ENCODE data around the gene NDUFA6.
A peak's percentile ranks its signal among the peaks of the same experiment; 100 is the strongest.
"Not testable (repeated sequence)": the region's sequence is repeated elsewhere in the genome, so short reads cannot be mapped to it uniquely, and the experiment has no call there.

The NDUFA6 gene

DNA sequence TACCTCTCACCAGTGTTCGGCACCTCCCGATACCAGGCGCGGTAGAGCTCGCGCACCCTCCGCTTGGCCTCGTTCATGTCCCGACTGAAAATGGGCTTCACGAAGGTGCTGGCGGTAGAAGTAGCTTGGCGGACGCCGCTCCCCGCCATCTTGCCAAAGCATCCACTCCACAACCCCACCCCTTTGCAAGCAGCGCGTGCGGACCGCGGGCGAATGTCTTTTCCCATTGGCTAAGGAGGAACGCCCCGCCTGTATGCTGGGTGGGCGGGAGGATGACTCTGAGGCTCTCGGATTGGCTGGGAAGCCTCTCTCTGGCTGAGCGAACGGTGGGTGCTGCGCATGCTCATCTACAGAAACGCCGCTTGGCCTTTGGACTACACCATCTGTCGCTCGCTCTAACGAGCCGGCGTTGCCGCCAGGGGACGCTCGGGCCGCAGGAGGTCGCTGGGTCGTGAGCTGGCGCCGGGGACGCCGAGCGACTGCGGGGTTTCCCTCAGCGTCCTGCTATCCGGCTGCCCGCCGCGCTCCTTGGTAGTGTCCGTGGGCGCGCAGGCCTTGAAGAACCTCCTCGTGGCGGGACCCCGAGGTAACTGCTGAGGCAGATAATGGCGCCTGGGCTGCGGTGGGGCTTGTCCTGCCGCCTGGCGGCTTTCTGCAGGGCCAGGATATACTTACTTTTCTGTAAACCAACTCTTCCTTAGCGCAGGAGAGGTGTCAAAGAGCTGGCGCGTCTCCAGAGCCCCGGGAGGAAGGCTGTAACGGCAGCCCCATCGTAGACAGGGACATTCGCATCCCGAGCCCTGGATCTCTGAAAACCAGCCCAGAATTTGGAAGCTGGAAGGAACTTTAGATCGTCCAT, at the start of gene NDUFA6:
TSS of gene NDUFA6 (minus strand) at position 177 of the 859 bp plus-strand sequence. CDS start at position 149, 28 bp downstream.
- peak; percentile 94 to 97 (median 96) for DNase-seq

DNA sequence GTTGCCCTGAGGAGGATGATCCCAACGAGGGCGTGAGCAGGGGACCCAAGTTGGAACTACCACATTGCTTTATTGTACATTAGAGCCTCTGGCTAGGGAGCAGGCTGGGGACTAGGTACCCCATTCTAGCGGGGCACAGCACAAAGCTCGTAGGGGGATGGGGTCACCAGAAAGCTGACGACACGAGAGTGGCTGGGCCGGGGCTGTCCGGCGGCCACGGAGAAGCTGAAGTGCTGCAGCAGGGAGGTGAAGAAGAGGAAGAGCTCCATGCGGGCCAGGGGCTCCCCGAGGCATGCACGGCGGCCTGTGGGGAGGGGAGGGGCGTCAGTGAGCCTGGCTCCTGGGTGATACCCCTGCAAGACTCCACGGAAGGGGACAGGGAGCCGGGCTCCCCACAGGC, 49.6 kb upstream of the NDUFA6 start:
- DNase-seq = not testable (repeated sequence)

DNA sequence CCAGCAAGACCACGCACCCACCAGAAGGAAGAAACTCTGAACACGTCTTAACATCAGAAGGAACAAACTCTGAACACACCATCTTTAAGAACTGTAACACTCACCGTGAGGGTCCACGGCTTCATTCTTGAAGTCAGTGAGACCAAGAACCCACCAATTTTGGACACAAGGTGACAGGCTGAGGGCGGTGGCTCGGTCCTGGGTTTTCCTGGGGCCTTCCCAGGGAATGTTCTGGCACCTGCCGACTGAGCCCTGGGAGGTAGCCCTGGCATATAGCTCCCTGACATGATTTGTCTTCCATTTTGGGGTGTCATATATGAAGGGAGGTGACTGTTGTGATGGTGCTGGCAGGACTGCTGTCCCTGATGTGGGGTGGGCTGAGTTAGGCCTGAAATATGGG, 48.9 kb upstream of the NDUFA6 start:
- not testable (repeated sequence) for DNase-seq

DNA sequence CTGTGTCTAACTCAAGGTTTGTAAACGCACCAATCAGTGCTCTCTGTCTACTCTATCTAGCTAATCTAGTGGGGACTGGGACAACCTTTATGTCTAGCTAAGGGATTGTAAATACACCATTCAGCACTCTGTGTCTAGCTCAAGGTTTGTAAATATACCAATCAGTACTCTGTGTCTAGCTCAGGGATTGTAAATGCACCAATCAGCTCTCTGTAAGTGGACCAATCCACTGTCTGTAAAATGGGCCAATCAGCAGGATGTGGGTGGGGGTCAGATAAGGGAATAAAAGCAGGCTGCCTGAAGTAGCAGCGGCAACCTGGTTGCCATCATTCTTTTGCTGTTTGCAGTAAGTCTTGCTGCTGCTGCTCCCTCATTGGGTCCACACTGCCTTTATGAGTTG, 48.4 kb upstream of the NDUFA6 start:
- no peak for DNase-seq

DNA sequence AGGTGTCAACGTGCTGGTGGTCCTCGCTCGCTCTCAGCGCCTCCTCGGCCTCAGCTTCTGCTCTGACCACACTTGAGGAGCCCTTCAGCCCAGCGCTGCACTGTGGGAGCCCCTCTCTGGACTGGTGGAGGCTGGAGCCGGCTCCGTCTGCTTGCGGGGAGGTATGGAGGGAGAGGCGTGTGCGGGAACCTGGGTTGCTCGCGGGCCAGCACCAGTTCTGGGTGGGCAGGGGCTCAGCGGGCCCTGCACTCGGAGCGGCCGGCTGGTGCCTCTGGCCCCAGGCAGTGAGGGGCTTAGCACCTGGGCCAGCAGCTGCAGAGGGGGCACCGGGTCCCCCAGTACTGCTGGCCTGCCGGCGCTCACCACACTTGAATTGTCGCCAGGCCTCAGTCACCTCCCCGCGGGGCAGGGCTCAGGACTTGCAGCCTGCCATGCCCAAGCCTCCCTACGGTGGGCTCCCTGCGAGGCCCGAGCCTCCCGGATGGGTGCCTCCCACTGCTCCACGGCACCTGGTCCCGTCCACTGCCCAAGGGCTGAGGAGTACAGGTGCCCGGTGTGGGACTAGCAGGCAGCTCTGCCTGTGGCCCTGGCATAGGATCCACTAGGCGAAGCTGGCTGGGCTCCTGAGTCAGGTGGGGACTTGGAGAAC, 47.7 kb upstream of the NDUFA6 start:
- DNase-seq = no peak

DNA sequence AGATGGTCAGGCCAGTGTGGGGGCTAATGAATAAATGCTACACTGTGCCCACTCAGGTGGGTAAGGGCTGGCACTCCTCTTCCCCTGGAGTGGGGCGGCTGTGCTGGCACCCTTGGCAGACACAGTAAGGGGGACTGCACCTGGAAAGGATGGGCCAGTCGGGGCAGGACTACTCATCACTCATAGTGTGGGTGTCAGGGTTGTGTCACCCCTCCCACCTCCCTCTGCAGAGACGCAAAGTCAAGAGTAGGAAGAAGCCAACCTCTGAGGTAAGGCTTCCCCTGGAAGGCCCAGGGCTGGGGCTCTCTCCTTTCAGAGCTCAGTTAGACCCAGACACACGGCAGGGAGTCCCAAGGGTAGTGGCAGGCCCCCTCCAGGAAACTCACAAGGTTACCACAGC, 45.1 kb upstream of the NDUFA6 start:
- not testable (repeated sequence) for DNase-seq

DNA sequence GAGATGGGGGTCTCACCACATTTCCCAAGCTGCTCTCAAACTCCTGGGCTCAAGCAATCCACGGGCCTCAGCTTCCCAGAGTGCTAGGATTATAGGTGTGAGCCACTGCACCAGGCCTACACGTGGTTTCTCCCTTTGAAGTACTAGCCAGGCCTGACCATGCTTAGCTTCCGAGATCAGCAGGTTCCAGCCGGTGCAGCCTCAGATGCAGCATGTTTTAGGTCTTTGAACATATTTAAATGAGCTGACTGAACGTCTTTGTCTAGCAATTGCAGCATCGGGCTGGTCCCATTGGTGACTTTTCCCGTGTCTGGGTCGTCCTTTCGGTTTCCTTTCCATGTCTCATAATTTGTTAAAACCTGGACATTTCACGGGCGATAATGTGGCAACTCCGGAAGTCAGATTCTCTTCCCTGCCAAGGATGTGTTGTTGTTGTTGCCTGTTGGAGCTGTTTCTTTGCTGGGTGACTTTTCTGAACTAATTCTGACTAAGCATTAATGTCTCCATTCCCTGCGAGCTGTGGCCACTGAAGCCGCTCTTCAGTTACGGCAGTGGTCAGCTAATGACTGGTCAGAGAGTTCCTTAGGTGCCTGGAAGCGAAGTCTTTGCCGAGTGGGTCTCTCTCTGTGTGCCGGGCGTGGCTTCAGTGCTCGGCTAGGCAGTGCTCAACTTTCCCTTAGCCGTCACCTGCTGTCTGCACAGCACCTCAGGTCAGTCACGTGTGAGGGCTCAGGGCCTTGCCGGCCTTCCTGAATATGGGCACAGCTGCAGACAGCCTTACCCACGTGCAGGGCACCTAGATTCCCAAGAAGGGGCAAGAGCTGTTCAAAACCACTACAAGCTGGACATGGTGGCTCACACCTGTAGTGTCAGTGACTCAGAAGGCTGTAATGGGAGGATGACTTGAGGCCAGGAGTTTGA, 43.8 kb upstream of the NDUFA6 start:
- no peak for DNase-seq

DNA sequence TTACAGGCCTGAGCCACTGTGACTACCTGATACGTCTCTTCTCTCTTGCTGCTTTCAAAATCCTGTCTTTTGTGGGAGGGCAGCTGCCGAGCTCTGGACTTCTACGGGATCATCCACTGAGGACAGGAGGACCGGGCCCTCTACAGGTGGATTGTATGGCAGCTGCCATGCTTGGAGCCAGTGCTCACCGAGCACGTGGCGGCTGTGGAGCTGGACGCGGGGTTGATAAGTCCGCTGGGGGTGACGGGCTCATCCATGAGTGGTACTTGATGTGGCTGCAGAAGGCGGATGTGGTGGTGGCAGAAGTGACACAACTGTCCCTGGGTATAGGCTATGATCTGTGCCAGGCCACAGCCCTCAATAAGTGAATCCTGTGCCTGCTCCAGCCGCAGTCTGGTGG, 41.9 kb upstream of the NDUFA6 start:
- DNase-seq = no peak

DNA sequence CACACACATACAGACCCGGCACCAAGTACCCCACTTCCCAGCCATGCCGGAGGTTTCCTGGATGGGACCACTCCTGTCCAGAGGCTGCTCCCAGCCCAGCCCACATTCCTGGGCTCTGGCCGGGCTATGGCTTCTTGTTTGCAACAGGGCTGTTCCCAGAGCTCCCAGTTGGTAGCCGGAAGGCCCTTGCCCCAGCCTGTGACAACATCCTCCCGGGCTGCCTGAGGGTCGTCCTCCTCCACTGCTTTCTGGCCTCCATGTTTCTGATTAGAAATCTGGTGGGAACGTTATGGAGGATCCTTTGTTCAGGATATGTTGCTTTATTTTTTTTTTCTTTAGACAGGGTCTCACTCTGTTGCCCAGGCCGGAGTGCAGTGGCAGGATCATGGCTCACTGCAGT, 41.0 kb upstream of the NDUFA6 start:
- DNase-seq = no peak

DNA sequence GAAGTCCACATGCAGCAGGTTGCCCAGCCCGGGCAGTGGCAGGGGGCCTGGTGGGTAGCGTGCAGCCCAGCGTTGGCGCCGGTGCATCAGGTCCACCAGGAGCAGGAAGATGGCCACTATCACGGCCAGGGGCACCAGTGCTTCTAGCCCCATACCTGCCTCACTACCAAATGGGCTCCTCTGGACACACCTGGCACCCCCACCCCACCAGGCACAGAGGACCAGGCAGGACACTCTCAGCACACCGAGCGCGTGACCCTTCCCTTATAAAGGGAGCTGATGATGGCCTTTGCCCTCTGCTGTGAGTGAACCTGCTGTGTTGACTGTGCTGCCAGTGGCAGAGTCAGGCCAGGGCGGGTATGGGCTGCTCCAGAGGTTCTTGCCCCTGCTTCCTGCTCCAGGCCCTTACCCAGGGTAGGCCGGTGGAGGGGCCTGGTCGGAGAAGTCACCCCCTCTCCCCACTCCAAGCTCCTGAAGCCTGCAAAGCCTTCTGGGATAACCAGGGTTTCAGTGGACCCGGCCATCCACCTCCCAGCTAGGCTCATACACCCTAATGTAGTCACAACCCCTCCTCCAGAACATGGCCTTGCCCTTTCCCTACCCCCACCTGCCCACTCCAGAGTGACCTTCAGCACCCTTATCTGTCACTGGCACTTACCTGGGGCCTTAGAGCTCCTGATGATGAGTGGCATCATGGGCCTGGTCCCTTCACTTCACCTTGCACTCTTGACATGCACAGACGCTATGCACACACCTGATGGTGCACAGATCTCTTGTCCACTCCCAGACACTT, 40.3 kb upstream of the NDUFA6 start, which contains the start of gene CYP2D6:
TSS of gene CYP2D6 (minus strand) at position 172 of the 793 bp plus-strand sequence. CDS start at position 153, 19 bp downstream.
- DNase-seq = not testable (repeated sequence)

DNA sequence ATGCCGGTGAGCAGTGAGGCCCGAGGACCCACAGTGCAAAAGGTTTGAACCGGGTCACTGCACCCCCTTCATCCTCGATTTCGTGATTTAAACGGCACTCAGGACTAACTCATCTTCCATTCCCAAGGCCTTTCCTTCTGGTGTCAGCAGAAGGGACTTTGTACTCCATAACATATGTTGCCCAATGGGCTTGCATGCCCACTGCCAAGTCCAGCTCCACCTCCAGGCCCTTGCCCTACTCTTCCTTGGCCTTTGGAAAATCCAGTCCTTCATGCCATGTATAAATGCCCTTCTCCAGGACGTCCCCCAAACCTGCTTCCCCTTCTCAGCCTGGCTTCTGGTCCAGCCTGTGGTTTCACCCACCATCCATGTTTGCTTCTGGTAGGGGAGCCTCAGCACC, 39.6 kb upstream of the NDUFA6 start:
- not testable (repeated sequence) for DNase-seq

DNA sequence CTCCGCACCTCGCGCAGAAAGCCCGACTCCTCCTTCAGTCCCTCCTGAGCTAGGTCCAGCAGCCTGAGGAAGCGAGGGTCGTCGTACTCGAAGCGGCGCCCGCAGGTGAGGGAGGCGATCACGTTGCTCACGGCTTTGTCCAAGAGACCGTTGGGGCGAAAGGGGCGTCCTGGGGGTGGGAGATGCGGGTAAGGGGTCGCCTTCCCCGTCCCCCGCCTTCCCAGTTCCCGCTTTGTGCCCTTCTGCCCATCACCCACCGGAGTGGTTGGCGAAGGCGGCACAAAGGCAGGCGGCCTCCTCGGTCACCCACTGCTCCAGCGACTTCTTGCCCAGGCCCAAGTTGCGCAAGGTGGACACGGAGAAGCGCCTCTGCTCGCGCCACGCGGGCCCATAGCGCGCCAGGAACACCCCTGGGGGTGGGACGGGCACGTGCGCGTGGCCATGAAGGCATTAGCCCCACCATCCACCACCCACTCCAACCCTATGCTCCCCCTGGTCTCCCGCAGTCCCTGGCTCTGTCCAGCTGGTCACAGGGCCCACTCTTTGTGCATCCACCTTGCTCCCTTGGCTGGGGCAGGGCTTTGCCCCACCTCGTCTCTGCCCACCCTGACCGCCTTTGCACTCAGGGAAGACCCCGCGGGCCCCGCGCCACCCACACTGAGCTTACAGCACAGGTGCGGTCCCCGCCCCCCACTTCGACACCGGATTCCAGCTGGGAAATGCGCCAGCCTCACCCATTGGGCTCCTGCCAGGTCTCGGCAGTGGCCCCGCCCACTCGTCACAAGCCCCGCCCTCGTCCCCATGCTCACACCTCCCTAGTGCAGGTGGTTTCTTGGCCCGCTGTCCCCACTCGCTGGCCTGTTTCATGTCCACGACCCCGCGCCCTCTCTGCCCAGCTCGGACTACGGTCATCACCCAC, 38.5 kb upstream of the NDUFA6 start:
- not testable (repeated sequence) for DNase-seq

DNA sequence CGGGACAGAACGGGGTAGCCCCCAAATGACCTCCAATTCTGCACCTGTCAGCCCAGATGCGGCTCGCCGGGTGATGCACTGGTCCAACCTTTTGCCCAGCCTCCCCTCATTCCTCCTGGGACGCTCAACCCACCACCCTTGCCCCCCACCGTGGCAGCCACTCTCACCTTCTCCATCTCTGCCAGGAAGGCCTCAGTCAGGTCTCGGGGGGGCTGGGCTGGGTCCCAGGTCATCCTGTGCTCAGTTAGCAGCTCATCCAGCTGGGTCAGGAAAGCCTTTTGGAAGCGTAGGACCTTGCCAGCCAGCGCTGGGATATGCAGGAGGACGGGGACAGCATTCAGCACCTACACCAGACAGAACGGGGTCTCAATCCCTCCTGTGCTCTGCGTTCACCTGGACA, 37.4 kb upstream of the NDUFA6 start:
- not testable (repeated sequence) for DNase-seq

DNA sequence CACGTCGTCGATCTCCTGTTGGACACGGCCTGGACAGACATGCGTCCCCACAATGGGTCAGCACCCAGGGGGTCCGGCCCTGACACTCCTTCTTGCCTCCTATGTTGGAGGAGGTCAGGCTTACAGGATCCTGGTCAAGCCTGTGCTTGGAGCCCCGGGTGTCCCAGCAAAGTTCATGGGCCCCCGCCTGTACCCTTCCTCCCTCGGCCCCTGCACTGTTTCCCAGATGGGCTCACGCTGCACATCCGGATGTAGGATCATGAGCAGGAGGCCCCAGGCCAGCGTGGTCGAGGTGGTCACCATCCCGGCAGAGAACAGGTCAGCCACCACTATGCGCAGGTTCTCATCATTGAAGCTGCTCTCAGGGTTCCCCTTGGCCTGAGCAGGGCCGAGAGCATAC, 37.0 kb upstream of the NDUFA6 start:
- no peak for DNase-seq

DNA sequence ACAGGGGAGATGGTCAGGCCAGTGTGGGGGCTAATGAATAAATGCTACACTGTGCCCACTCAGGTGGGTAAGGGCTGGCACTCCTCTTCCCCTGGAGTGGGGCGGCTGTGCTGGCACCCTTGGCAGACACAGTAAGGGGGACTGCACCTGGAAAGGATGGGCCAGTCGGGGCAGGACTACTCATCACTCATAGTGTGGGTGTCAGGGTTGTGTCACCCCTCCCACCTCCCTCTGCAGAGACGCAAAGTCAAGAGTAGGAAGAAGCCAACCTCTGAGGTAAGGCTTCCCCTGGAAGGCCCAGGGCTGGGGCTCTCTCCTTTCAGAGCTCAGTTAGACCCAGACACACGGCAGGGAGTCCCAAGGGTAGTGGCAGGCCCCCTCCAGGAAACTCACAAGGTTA, 33.0 kb upstream of the NDUFA6 start:
- DNase-seq = not testable (repeated sequence)

DNA sequence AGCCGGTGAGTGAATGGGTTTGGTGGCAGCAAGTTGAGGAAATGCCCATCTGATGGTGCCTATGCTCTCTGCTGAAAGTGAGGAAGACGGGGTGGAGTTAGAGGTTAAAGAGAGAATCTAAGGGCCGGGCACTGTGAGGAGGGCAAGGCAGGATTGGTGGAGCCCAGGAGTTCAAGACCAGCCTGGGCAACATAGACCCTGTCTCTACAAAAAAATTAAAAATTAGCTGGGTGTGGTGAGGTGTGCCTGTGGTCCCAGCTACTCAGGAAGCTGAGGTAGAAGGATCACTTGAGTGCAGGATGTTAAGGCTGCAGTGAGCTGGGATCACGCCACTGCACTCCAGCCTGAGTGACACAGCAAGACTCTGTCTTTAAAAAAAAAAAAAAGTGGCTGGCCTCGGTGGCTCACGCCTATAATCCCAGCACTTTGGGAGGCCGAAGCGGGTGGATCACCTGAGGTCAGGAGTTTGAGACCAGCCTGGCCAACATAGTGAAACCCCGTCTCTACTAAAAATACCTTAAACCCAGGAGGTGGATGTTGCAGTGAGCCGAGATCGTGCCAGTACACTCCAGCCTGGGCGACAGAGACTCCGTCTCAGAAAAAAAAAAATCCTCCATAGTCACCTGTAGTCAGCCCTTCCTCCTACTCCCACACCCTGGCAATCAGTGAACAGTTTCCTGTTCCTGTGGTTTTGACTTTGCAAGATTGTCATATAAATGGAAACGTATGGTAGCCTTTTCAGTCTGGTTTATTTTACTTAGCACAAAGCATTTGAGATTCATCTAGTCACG, 29.9 kb upstream of the NDUFA6 start:
- not testable (repeated sequence) for DNase-seq

DNA sequence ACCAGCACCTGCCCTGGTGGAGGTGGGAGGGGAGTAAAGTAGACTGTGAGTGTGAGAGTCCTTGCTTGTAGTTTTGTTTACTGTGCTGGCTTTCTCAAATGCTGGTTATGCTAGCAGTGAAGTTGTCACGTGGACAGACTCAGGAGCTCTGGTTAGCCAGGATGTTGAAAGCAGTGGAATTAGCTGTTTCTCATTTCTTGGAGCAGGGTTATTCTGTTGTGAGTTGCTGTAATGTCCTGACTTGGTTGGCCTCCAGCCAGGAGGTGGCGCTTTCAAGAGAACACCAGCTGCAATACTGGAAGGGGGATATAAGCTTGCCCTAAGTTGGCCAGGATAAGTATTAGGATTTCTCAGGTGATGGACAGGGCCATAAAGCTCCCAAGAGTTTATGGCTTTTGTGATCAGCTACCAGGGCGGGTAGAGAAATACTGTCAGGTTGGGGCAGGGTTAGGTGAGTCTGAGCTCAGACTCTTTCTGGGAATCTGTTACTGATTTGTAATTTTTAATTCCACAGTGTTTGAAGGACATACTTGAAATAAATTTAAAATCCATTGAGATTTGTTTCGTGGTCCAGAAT, 26.4 kb upstream of the NDUFA6 start:
- no peak for DNase-seq

DNA sequence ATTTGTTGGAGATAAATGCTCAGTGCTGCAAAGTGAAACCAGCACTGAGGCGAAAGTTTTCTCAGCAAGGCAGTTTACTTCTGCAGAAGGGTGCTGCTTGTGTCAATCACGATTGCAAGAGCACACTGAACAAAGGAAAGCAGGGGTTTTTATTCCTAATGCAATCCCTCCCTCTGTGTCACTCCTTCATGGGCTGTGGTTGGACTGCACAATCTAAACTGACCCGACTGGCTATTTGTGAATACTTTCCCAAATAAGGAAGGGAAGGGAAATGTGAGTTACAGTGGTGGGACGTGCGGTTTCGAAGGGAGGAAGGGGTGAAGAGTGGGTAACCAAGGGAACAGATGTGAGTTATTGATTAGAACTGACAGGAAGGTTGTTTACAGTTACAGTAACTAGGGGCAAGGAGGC, 24.9 kb upstream of the NDUFA6 start:
- not testable (repeated sequence) for DNase-seq

DNA sequence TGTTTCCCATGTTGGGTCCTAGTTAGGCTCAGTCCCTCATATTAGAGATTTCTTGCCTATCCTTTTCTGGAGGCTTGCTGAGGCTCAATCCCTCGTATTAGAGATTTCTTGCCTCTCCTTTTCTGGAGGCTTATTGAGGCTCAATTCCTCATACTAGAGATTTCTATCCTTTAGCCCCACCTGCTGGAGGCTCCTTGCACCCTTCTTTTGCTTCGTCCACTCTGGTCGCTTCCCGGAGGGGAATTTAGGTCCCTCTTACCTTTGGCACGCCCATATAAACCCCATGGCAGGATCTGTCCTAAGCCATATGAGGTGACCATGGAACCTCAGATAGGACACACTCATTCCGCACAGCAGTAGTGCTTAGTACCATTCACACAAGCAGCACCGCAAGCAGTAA, 24.1 kb upstream of the NDUFA6 start:
- no peak for DNase-seq

DNA sequence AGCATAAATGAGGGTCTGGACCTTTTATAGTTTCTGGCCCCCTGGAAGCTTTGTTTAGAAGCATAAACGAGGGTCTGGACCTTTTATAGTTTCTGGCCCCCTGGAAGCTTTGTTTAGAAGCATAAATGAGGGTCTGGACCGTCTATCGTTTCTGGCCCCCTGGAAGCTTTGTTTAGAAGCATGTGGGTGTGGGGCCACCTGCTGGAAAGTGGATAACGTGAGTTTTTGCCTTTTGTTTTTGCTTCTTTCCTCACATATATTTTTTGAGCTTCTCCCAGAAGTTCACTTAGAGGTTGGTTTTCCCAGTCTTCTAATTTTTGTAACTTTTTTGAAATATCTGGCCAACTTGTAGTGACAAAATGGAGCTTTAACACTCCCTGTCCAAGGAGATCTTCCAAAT, 22.2 kb upstream of the NDUFA6 start:
- not testable (repeated sequence) for DNase-seq

Data from activated CD4-positive, CD25-positive, alpha-beta regulatory T cell (primary cell).